RWPE1 (cell line): ENCODE measurements around the gene MEGF11.
A peak's percentile ranks its signal among the peaks of the same experiment; 100 is the strongest.

Experiments
- CTCF ChIA-PET: fragments of 350-600 bp; sonication (Branson Sonifier 250); formaldehyde crosslinking; extraction: SDS; loops from one replicate; lab custom pipeline; 2021; lab: Yijun Ruan, JAX
- POLR2A ChIA-PET: fragments of 400-600 bp; formaldehyde crosslinking; extraction: SDS; loops from one replicate; lab custom pipeline; 2020; ENCODE audit warnings: antibody characterized with exemption; ENCODE audit not compliant: low non-redundant PET; lab: Yijun Ruan, JAX
- DNase-seq: peaks from one replicate; pipeline ENCODE4 v3.0.0; 2012; ENCODE audit warnings: low spot score
- H3K27ac ChIP-seq: fragments of 450-650 bp; 2 replicates; pipeline ENCODE4 v1.5.1; 2017
- CTCF ChIP-seq: fragments of 450-650 bp; conservative IDR thresholded peaks from 2 replicates; pipeline ENCODE4 v1.5.1; 2017; ENCODE audit warnings: low read depth, mild to moderate bottlenecking

The MEGF11 gene

GRCh38 chr15:66084704-66085103 is 168.8 kb downstream of the MEGF11 start:
- no peak for TF ChIP-seq CTCF
- ChIA-PET POLR2A (no interaction called here), CTCF (interaction anchor here (0.6 kb wide), 1 partner anchor 65 kb away, joined by 3 read pairs; no protein-coding TSS in a partner anchor)
- DNase-seq = no peak
- H3K27ac ChIP-seq = no peak overlapping the region

- peak overlapping the region; percentile 37 for H3K27ac ChIP-seq
- POLR2A ChIA-PET = interaction anchor here (0.5 kb wide), 1 partner anchor 203 kb away, joined by 3 read pairs; no protein-coding TSS in a partner anchor
- no peak for TF ChIP-seq CTCF
- DNase-seq = peak; percentile 68
- CTCF ChIA-PET = interaction anchor here (0.5 kb wide), 1 partner anchor 209 kb away, joined by 4 read pairs; no protein-coding TSS in a partner anchor
These were observed 172.7 kb downstream of the MEGF11 start for GRCh38 chr15:66080717-66081398.

GRCh38 chr15:66078929-66079275 is 174.6 kb downstream of the MEGF11 start:
- no peak for DNase-seq
- H3K27ac ChIP-seq = no peak overlapping the region
- no peak for TF ChIP-seq CTCF
- ChIA-PET CTCF (no interaction called here), POLR2A (no interaction called here)

GRCh38 chr15:66078196-66078928 is 175.2 kb downstream of the MEGF11 start:
- ChIA-PET POLR2A (no interaction called here), CTCF (no interaction called here)
- no peak overlapping the region for H3K27ac ChIP-seq
- DNase-seq = no peak
- no peak for TF ChIP-seq CTCF

GRCh38 chr15:66077320-66077663 is 176.3 kb downstream of the MEGF11 start:
- no peak for TF ChIP-seq CTCF
- ChIA-PET CTCF (no interaction called here), POLR2A (no interaction called here)
- no peak for DNase-seq
- H3K27ac ChIP-seq = no peak overlapping the region

GRCh38 chr15:66076591-66077319 is 176.8 kb downstream of the MEGF11 start:
- DNase-seq = no peak
- H3K27ac ChIP-seq = no peak overlapping the region
- ChIA-PET CTCF (no interaction called here), POLR2A (no interaction called here)
- no peak for TF ChIP-seq CTCF
